AG09319 (cell line): ENCODE data around the gene ZNF343.
"Not testable (repeated sequence)": the region's sequence is repeated elsewhere in the genome, so short reads cannot be mapped to it uniquely, and the experiment has no call there.

Source experiments
- DNase-seq: peaks from one replicate; pipeline ENCODE4 v3.0.0-alpha.2; 2010; ENCODE audit warnings: low read depth; ENCODE audit errors: extremely low read depth
- CTCF ChIP-seq: IDR thresholded peaks from 2 replicates; pipeline ENCODE4 v1.5.1; 2011; ENCODE audit warnings: low read depth, mild to moderate bottlenecking, inconsistent platforms, low read length, moderate library complexity

The ZNF343 gene

GRCh38 chr20:2528671-2529271 lies 20.1 kb upstream of the ZNF343 start:
- DNase-seq = no peak
- TF ChIP-seq CTCF = no peak

GRCh38 chr20:2527762-2528161 lies 19.0 kb upstream of the ZNF343 start:
- TF ChIP-seq CTCF = no peak
- DNase-seq = no peak

- not testable (repeated sequence) for DNase-seq
Observed at GRCh38 chr20:2526218-2526583, 17.5 kb upstream of the ZNF343 start.

GRCh38 chr20:2524709-2525506 lies 16.2 kb upstream of the ZNF343 start:
- no peak for TF ChIP-seq CTCF
- DNase-seq = no peak

GRCh38 chr20:2523919-2524708 lies 15.4 kb upstream of the ZNF343 start:
- TF ChIP-seq CTCF = peak; percentile 97
- DNase-seq = peak; percentile 39

- not testable (repeated sequence) for DNase-seq
Observed at GRCh38 chr20:2522826-2523429, 14.2 kb upstream of the ZNF343 start.

- DNase-seq = no peak
- peak; percentile 89 for TF ChIP-seq CTCF
Observed at GRCh38 chr20:2521369-2522305, 12.9 kb upstream of the ZNF343 start.
